Gastroesophageal sphincter (tissue), 4 donors: Measurements from ENCODE around the gene ADAM21. TPM values are rescaled to one million over a fixed set of nuclear protein-coding genes. Genes with fewer than 3 reads are reported as not detected.
A peak's percentile ranks its signal among the peaks of the same experiment; 100 is the strongest.
"Not testable (repeated sequence)": the region's sequence is repeated elsewhere in the genome, so short reads cannot be mapped to it uniquely, and the experiment has no call there.

ENCODE experiments used
- ATAC-seq: fragments of 150-250 bp; one replicate; pipeline ENCODE4 v1.9.1; 2016; ENCODE audit warnings: mild to moderate bottlenecking, moderate library complexity
- H3K27ac ChIP-seq, 4 donors: fragments of 200-600 bp; sonication (generic) in 3 of 4; 1 replicate in 3 of 4; 2 replicates in 1 of 4; pipeline ENCODE4 v1.5.1; 2016 to 2019
- H3K27me3 ChIP-seq: fragments of 200-600 bp; sonication (generic); one replicate; pipeline ENCODE4 v1.5.1; 2019
- H3K36me3 ChIP-seq, 2 donors: fragments of 200-600 bp; sonication (generic); one replicate each; pipeline ENCODE4 v1.5.1; 2019; ENCODE audit warnings: control low read depth in 1 of 2
- H3K4me1 ChIP-seq, 3 donors: fragments of 200-600 bp; sonication (generic); 1 replicate in 2 of 3; 2 replicates in 1 of 3; pipeline ENCODE4 v1.5.1; 2016 to 2019; ENCODE audit warnings: control low read depth in 2 of 3
- H3K4me3 ChIP-seq, 2 donors: fragments of 200-600 bp; sonication (generic); one replicate each; pipeline ENCODE4 v1.5.1; 2019; ENCODE audit warnings: mild to moderate bottlenecking in 1 of 2, moderate library complexity in 1 of 2
- H3K9me3 ChIP-seq, 3 donors: fragments of 200-600 bp; sonication (generic); one replicate each; pipeline ENCODE4 v1.5.1; 2017 to 2019; ENCODE audit warnings: control low read depth in 2 of 3
- CTCF ChIP-seq, 4 experiments: fragments of 200-600 bp in 2 of 4; fragments of 450-650 bp in 2 of 4; sonication (generic) in 1 of 4; IDR thresholded peaks; one replicate each; pipeline ENCODE4 v1.5.1; 2017 to 2019; ENCODE audit warnings: antibody characterized with exemption in 4 of 4, mild to moderate bottlenecking in 2 of 4, moderate library complexity in 2 of 4
- EP300 ChIP-seq: sonication (generic); formaldehyde crosslinking; IDR thresholded peaks from one replicate; pipeline ENCODE4 v1.6.1; 2017; ENCODE audit warnings: antibody characterized with exemption, mild to moderate bottlenecking
- POLR2A ChIP-seq, 2 donors: fragments of 450-650 bp; IDR thresholded peaks; one replicate each; pipeline ENCODE4 v1.6.1; 2017; ENCODE audit warnings: antibody characterized with exemption in 2 of 2, mild to moderate bottlenecking in 2 of 2, moderate library complexity in 1 of 2
- POLR2AphosphoS5 ChIP-seq: sonication (generic); formaldehyde crosslinking; IDR thresholded peaks from one replicate; pipeline ENCODE4 v1.6.1; 2017; ENCODE audit warnings: antibody characterized with exemption
- WGBS, 2 donors: methylation state at CpG; one replicate each; pipeline ENCODE4 v1.1.5; 2018; ENCODE audit warnings: low coverage in 1 of 2; 5-methylcytosine and 5-hydroxymethylcytosine counted together
- total RNA-seq, 4 donors: library from RNA; depleted of rRNA; stranded (reverse); fragments of >200 nt; gene quantifications; one replicate each; pipeline ENCODE4 v1.1.0, GENCODE V29; 2016

Gene ADAM21
- total RNA-seq: under 1 TPM in 2 of 4 donors, not detected in 2; 0.12 to 0.13 TPM

- Histone ChIP-seq H3K4me1 (no peaks in the 10 kb centered on the region), H3K27me3 (no peaks in the 10 kb centered on the region), H3K36me3 (no peaks in the 10 kb centered on the region), H3K4me3 (no peak within 1 kb of the TSS), H3K9me3 (no peaks in the 10 kb centered on the region), H3K27ac (no peak within 1 kb of the TSS)
- ATAC-seq: no peak
- WGBS, 2 donors: 83 to 100% methylated on average over 1 of the region's 1 CpG
- TF ChIP-seq CTCF (IDR thresholded peaks at IDR 0.05): no peak
- TF ChIP-seq POLR2A (IDR thresholded peaks at IDR 0.05): no peak
- no peak for TF ChIP-seq POLR2AphosphoS5
- TF ChIP-seq EP300: no peak
Measured at GRCh38 chr14:70451874-70452273, at the start of gene ADAM21. ADAM21 (plus strand) TSS chr14:70452174; CDS start chr14:70457500, 5,326 bp downstream.

GRCh38 chr14:70403335-70403734 is 48.6 kb upstream of the ADAM21 start:
- not testable (repeated sequence) for H3K27me3 ChIP-seq, H3K9me3 ChIP-seq, ATAC-seq, H3K4me1 ChIP-seq, H3K4me3 ChIP-seq, H3K27ac ChIP-seq
- 44 to 61% methylated on average over 2 of the region's 4 CpGs for WGBS, 2 donors
- H3K36me3 ChIP-seq: peaks cover 0 to 27% of the 10 kb centered on the region in 2 donors

GRCh38 chr14:70406216-70406615 is 45.8 kb upstream of the ADAM21 start:
- H3K4me1 ChIP-seq, ATAC-seq, H3K27me3 ChIP-seq, H3K27ac ChIP-seq, H3K9me3 ChIP-seq, H3K4me3 ChIP-seq: not testable (repeated sequence)
- 100% methylated on average over 1 to 3 of the region's 4 CpGs for WGBS, 2 donors
- H3K36me3 ChIP-seq: peaks cover 0 to 29% of the 10 kb centered on the region in 2 donors

- Histone ChIP-seq H3K27me3 (no peaks in the 10 kb centered on the region), H3K4me1 (peaks cover 0 to 6% (median 0%) of the 10 kb centered on the region in 3 donors), H3K36me3 (peaks cover 0 to 23% of the 10 kb centered on the region in 2 donors), H3K9me3 (no peaks in the 10 kb centered on the region), H3K4me3 (no peak overlapping the region), H3K27ac (no peak overlapping the region)
- WGBS, 2 donors: 89 to 98% methylated on average over 4 of the region's 4 CpGs
- no peak for TF ChIP-seq EP300
- TF ChIP-seq POLR2AphosphoS5: no peak
- TF ChIP-seq CTCF (IDR thresholded peaks at IDR 0.05): no peak
- no peak for TF ChIP-seq POLR2A (IDR thresholded peaks at IDR 0.05)
- no peak for ATAC-seq
Measured at GRCh38 chr14:70407621-70408020, 44.4 kb upstream of the ADAM21 start.

- no peak for TF ChIP-seq CTCF (IDR thresholded peaks at IDR 0.05)
- TF ChIP-seq POLR2AphosphoS5: no peak
- TF ChIP-seq POLR2A (IDR thresholded peaks at IDR 0.05): no peak
- TF ChIP-seq EP300: no peak
- Histone ChIP-seq H3K27me3 (no peaks in the 10 kb centered on the region), H3K4me3 (peak overlapping the region; percentile 75 to 86), H3K27ac (no peak overlapping the region), H3K36me3 (peaks cover 0 to 6% of the 10 kb centered on the region in 2 donors), H3K9me3 (no peaks in the 10 kb centered on the region), H3K4me1 (peaks cover 0 to 27% (median 5%) of the 10 kb centered on the region in 3 donors)
- ATAC-seq: no peak
- 23 to 51% methylated on average over 2 of the region's 2 CpGs for WGBS, 2 donors
Measured at GRCh38 chr14:70415788-70416187, 36.2 kb upstream of the ADAM21 start.

- no peak for ATAC-seq
- 2 to 3% methylated on average over 8 to 9 of the region's 9 CpGs for WGBS, 2 donors
- no peak for TF ChIP-seq POLR2A (IDR thresholded peaks at IDR 0.05)
- TF ChIP-seq EP300: no peak
- TF ChIP-seq POLR2AphosphoS5: no peak
- no peak for TF ChIP-seq CTCF (IDR thresholded peaks at IDR 0.05)
Measured at GRCh38 chr14:70416338-70416724, 35.6 kb upstream of the ADAM21 start.

More at GRCh38 chr14:70416338-70416724, 35.6 kb upstream of the ADAM21 start:
- peak overlapping the region in 3 of 4 donors; percentile 21 to 78 (median 71) for H3K27ac ChIP-seq
- no peaks in the 10 kb centered on the region for H3K9me3 ChIP-seq
- H3K4me3 ChIP-seq: peak overlapping the region; percentile 75 to 86
- no peaks in the 10 kb centered on the region for H3K27me3 ChIP-seq
- H3K36me3 ChIP-seq: peaks cover 0 to 6% of the 10 kb centered on the region in 2 donors
- H3K4me1 ChIP-seq: peaks cover 0 to 27% (median 5%) of the 10 kb centered on the region in 3 donors
